Hepatocyte (in vitro differentiated cells): ENCODE measurements around the gene TTC23. TPM values are rescaled to one million over a fixed set of nuclear protein-coding genes. Genes with fewer than 3 reads are reported as not detected.

Experiments used
- DNase-seq: peaks from one replicate; pipeline ENCODE4 v3.0.0-alpha.2; 2016; ENCODE audit warnings: low spot score
- H2AFZ ChIP-seq: fragments of 200-600 bp; sonication (generic); 2 replicates; pipeline ENCODE4 v1.6.0; 2016; ENCODE audit warnings: antibody characterized with exemption, mild to moderate bottlenecking
- H3K27ac ChIP-seq: fragments of 200-600 bp; sonication (generic); 2 replicates; pipeline ENCODE4 v1.5.1; 2016; ENCODE audit warnings: mild to moderate bottlenecking
- H3K27me3 ChIP-seq: fragments of 200-600 bp; sonication (generic); 2 replicates; pipeline ENCODE4 v1.6.1; 2016
- H3K36me3 ChIP-seq: fragments of 200-600 bp; sonication (generic); replicated peaks from 2 replicates; pipeline ENCODE4 v1.5.1; 2016; ENCODE audit warnings: low read depth; ENCODE audit not compliant: insufficient read depth
- H3K4me1 ChIP-seq: fragments of 200-600 bp; sonication (generic); 2 replicates; pipeline ENCODE4 v1.5.1; 2016; ENCODE audit warnings: mild to moderate bottlenecking, moderate library complexity; ENCODE audit not compliant: insufficient read depth
- H3K4me2 ChIP-seq: fragments of 200-600 bp; sonication (generic); 2 replicates; pipeline ENCODE4 v1.6.0; 2016
- H3K4me3 ChIP-seq: fragments of 200-600 bp; sonication (generic); 2 replicates; pipeline ENCODE4 v1.5.1; 2016; ENCODE audit warnings: mild to moderate bottlenecking
- H3K79me2 ChIP-seq: fragments of 200-600 bp; sonication (generic); 2 replicates; pipeline ENCODE4 v1.6.0; 2017; ENCODE audit warnings: mild to moderate bottlenecking
- H3K9me2 ChIP-seq: fragments of 200-600 bp; sonication (generic); replicated peaks from 2 replicates; pipeline ENCODE4 v1.6.0; 2017; ENCODE audit warnings: mild to moderate bottlenecking; ENCODE audit not compliant: insufficient read depth
- H3K9me3 ChIP-seq: fragments of 200-600 bp; sonication (generic); 2 replicates; pipeline ENCODE4 v1.5.1; 2016; ENCODE audit warnings: low read depth, mild to moderate bottlenecking
- H4K20me1 ChIP-seq: fragments of 200-600 bp; sonication (generic); 2 replicates; pipeline ENCODE4 v1.6.0; 2016; ENCODE audit warnings: mild to moderate bottlenecking; ENCODE audit not compliant: insufficient read depth, poor library complexity, severe bottlenecking
- CTCF ChIP-seq: fragments of 200-600 bp; sonication (generic); IDR thresholded peaks from 2 replicates; pipeline ENCODE4 v1.5.1; 2016; ENCODE audit warnings: antibody characterized with exemption, mild to moderate bottlenecking; ENCODE audit not compliant: poor library complexity
- EZH2 ChIP-seq: fragments of 200-600 bp; sonication (generic); IDR thresholded peaks from 2 replicates; pipeline ENCODE4 v1.6.1; 2016; ENCODE audit warnings: antibody characterized with exemption, mild to moderate bottlenecking, borderline replicate concordance
- EZH2phosphoT487 ChIP-seq: fragments of 200-600 bp; sonication (generic); IDR thresholded peaks from one replicate; pipeline ENCODE4 v1.6.1; 2018; ENCODE audit warnings: antibody characterized with exemption, mild to moderate bottlenecking, low read depth, moderate library complexity; ENCODE audit not compliant: unreplicated experiment, severe bottlenecking
- WGBS: methylation state at CpG from one replicate; pipeline ENCODE4 v1.1.6; 2016; ENCODE audit warnings: low lambda C conversion rate; ENCODE audit errors: missing lambda C conversion rate; 5-methylcytosine and 5-hydroxymethylcytosine counted together
- polyA plus RNA-seq: library from polyadenylated mRNA; unstranded; fragments of >200 nt; fragmentation: Nextera tagmentation; extraction: Ambion mirVana; gene quantifications from 2 replicates; pipeline ENCODE4 v1.2.1, GENCODE V29; 2016
- total RNA-seq: library from RNA; depleted of rRNA; stranded (reverse); fragments of >200 nt; gene quantifications from 2 replicates; pipeline ENCODE4 v1.2.3, GENCODE V29; 2014

TTC23 gene
- total and polyA plus RNA-seq, 2 experiments from 2014 or later = 31.3 to 46.3 TPM

DNA sequence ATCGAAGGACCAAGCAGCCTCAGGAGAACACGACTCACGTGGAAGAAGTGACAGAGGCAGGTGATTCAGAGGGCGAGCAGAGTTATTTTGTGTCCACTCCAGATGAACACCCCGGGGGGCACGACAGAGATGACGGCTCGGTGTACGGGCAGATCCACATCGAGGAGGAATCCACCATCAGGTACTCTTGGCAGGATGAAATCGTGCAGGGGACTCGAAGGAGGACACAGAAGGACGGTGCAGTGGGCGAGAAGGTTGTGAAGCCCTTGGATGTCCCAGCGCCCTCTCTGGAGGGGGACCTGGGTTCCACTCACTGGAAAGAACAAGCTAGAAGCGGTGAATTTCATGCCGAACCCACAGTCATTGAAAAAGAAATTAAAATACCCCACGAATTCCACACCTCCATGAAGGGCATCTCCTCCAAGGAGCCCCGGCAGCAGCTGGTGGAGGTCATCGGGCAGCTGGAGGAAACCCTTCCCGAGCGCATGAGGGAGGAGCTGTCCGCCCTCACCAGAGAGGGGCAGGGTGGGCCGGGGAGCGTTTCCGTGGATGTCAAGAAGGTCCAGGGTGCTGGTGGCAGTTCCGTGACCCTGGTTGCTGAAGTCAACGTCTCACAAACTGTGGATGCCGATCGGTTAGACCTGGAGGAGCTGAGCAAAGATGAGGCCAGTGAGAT, 118.5 kb downstream of the TTC23 start:
- TF ChIP-seq EZH2 (no peak), EZH2phosphoT487 (no peak), CTCF (no peak)
- DNase-seq = no peak
- H3K4me3 ChIP-seq = no peak overlapping the region
- H4K20me1 ChIP-seq = no peaks in the 10 kb centered on the region
- 96% methylated on average over 30 of the region's 30 CpGs for WGBS
- H3K4me2 ChIP-seq = no peak overlapping the region
- no peaks in the 10 kb centered on the region for H3K36me3 ChIP-seq
- no peaks in the 10 kb centered on the region for H3K27me3 ChIP-seq
- no peak overlapping the region for H2AFZ ChIP-seq
- no peak overlapping the region for H3K27ac ChIP-seq
- H3K9me3 ChIP-seq = no peaks in the 10 kb centered on the region
- H3K79me2 ChIP-seq = no peaks in the 10 kb centered on the region
- H3K4me1 ChIP-seq = no peaks in the 10 kb centered on the region
- H3K9me2 ChIP-seq = no peaks in the 10 kb centered on the region

GRCh38 chr15:99130314-99130713, 119.1 kb downstream of the TTC23 start:
- Histone ChIP-seq H4K20me1 (no peaks in the 10 kb centered on the region), H3K4me2 (no peak overlapping the region), H3K27ac (no peak overlapping the region), H3K79me2 (no peaks in the 10 kb centered on the region), H3K9me3 (no peaks in the 10 kb centered on the region), H3K4me3 (no peak overlapping the region), H3K36me3 (no peaks in the 10 kb centered on the region), H3K27me3 (no peaks in the 10 kb centered on the region), H3K9me2 (no peaks in the 10 kb centered on the region), H2AFZ (no peak overlapping the region), H3K4me1 (peaks cover 5% of the 10 kb centered on the region)
- TF ChIP-seq CTCF (no peak), EZH2phosphoT487 (no peak), EZH2 (no peak)
- no peak for DNase-seq
- WGBS = 96% methylated on average over 13 of the region's 13 CpGs

DNA sequence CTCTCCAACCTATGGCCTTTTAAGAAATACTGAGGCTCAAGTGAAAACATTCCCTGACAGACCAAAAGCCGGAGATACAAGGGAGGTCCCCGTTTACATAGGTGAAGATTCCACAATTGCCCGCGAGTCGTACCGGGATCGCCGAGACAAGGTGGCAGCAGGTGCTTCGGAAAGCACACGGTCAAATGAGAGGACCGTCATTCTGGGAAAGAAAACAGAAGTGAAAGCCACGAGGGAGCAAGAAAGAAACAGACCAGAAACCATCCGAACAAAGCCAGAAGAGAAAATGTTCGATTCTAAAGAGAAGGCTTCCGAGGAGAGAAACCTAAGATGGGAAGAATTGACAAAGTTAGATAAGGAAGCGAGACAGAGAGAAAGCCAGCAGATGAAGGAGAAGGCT, 119.7 kb downstream of the TTC23 start:
- TF ChIP-seq EZH2 = no peak
- no peak for TF ChIP-seq CTCF
- no peak for TF ChIP-seq EZH2phosphoT487
- no peaks in the 10 kb centered on the region for H3K36me3 ChIP-seq
- no peak for DNase-seq
- H3K27ac ChIP-seq = no peak overlapping the region
- H3K4me3 ChIP-seq = no peak overlapping the region
- H3K9me2 ChIP-seq = no peaks in the 10 kb centered on the region
- H4K20me1 ChIP-seq = no peaks in the 10 kb centered on the region
- H3K79me2 ChIP-seq = no peaks in the 10 kb centered on the region
- H3K4me2 ChIP-seq = no peak overlapping the region
- no peaks in the 10 kb centered on the region for H3K9me3 ChIP-seq
- H3K27me3 ChIP-seq = no peaks in the 10 kb centered on the region
- H2AFZ ChIP-seq = no peak overlapping the region
- peaks cover 9% of the 10 kb centered on the region for H3K4me1 ChIP-seq
- WGBS = 97% methylated on average over 16 of the region's 16 CpGs
